ENCODE results near the gene PLA2G2C. TPM values are rescaled to one million over a fixed set of nuclear protein-coding genes. Genes with fewer than 3 reads are reported as not detected.

PLA2G2C gene
- polyA plus RNA-seq, 1 donor: 0.06 TPM

- DNase-seq: no peak
- Histone ChIP-seq H3K9me3 (ENCODE audit: control insufficient read depth, low read depth, low read length) (no peaks in the 10 kb centered on the region), H3K4me3 (ENCODE audit: low read length) (no peak overlapping the region), H3K4me1 (ENCODE audit: control insufficient read depth, insufficient read depth, low read length) (peaks cover 14% of the 10 kb centered on the region), H3K36me3 (ENCODE audit: control insufficient read depth, insufficient read depth, low read length) (no peaks in the 10 kb centered on the region), H3K27ac (ENCODE audit: low read length) (no peak overlapping the region), H3K27me3 (ENCODE audit: control insufficient read depth, insufficient read depth, low read length) (no peaks in the 10 kb centered on the region)
- no CpG with 5 or more reads among the region's 13 CpGs for WGBS (ENCODE audit: insufficient coverage, low lambda C conversion rate)
These were observed 38.3 kb downstream of the PLA2G2C start for GRCh38 chr1:20147846-20148570.

GRCh38 chr1:20143734-20144565 lies 42.4 kb downstream of the PLA2G2C start:
- Histone ChIP-seq H3K27ac (ENCODE audit: low read length) (no peak overlapping the region), H3K4me1 (ENCODE audit: control insufficient read depth, insufficient read depth, low read length) (peaks cover 9% of the 10 kb centered on the region), H3K36me3 (ENCODE audit: control insufficient read depth, insufficient read depth, low read length) (no peaks in the 10 kb centered on the region), H3K27me3 (ENCODE audit: control insufficient read depth, insufficient read depth, low read length) (no peaks in the 10 kb centered on the region), H3K4me3 (ENCODE audit: low read length) (no peak overlapping the region), H3K9me3 (ENCODE audit: control insufficient read depth, low read depth, low read length) (no peaks in the 10 kb centered on the region)
- no CpG with 5 or more reads among the region's 13 CpGs for WGBS (ENCODE audit: insufficient coverage, low lambda C conversion rate)
- DNase-seq: peak in 1 of 2 donors; percentile 43

GRCh38 chr1:20143318-20143717 lies 43.0 kb downstream of the PLA2G2C start:
- H3K36me3 ChIP-seq (ENCODE audit: control insufficient read depth, insufficient read depth, low read length): no peaks in the 10 kb centered on the region
- no peak overlapping the region for H3K27ac ChIP-seq (ENCODE audit: low read length)
- no peaks in the 10 kb centered on the region for H3K27me3 ChIP-seq (ENCODE audit: control insufficient read depth, insufficient read depth, low read length)
- no peak for DNase-seq
- H3K4me3 ChIP-seq (ENCODE audit: low read length): no peak overlapping the region
- WGBS (ENCODE audit: insufficient coverage, low lambda C conversion rate): no CpG with 5 or more reads among the region's 8 CpGs
- H3K9me3 ChIP-seq (ENCODE audit: control insufficient read depth, low read depth, low read length): no peaks in the 10 kb centered on the region
- peaks cover 9% of the 10 kb centered on the region for H3K4me1 ChIP-seq (ENCODE audit: control insufficient read depth, insufficient read depth, low read length)

GRCh38 chr1:20142001-20142710 lies 44.2 kb downstream of the PLA2G2C start:
- no peak overlapping the region for H3K4me3 ChIP-seq (ENCODE audit: low read length)
- WGBS (ENCODE audit: insufficient coverage, low lambda C conversion rate): no CpG with 5 or more reads among the region's 13 CpGs
- no peaks in the 10 kb centered on the region for H3K9me3 ChIP-seq (ENCODE audit: control insufficient read depth, low read depth, low read length)
- no peaks in the 10 kb centered on the region for H3K27me3 ChIP-seq (ENCODE audit: control insufficient read depth, insufficient read depth, low read length)
- no peaks in the 10 kb centered on the region for H3K36me3 ChIP-seq (ENCODE audit: control insufficient read depth, insufficient read depth, low read length)
- peaks cover 5% of the 10 kb centered on the region for H3K4me1 ChIP-seq (ENCODE audit: control insufficient read depth, insufficient read depth, low read length)
- no peak overlapping the region for H3K27ac ChIP-seq (ENCODE audit: low read length)
- no peak for DNase-seq

GRCh38 chr1:20141466-20141865 lies 44.9 kb downstream of the PLA2G2C start:
- Histone ChIP-seq H3K9me3 (ENCODE audit: control insufficient read depth, low read depth, low read length) (no peaks in the 10 kb centered on the region), H3K27ac (ENCODE audit: low read length) (no peak overlapping the region), H3K36me3 (ENCODE audit: control insufficient read depth, insufficient read depth, low read length) (no peaks in the 10 kb centered on the region), H3K4me3 (ENCODE audit: low read length) (no peak overlapping the region), H3K4me1 (ENCODE audit: control insufficient read depth, insufficient read depth, low read length) (peaks cover 5% of the 10 kb centered on the region), H3K27me3 (ENCODE audit: control insufficient read depth, insufficient read depth, low read length) (no peaks in the 10 kb centered on the region)
- DNase-seq: no peak
- no CpG with 5 or more reads among the region's 7 CpGs for WGBS (ENCODE audit: insufficient coverage, low lambda C conversion rate)

- H3K27me3 ChIP-seq (ENCODE audit: control insufficient read depth, insufficient read depth, low read length): no peaks in the 10 kb centered on the region
- WGBS (ENCODE audit: insufficient coverage, low lambda C conversion rate): no CpG with 5 or more reads among the region's 9 CpGs
- no peak for DNase-seq
These were observed 45.3 kb downstream of the PLA2G2C start for GRCh38 chr1:20141001-20141400.

GRCh38 chr1:20139776-20140612 lies 46.3 kb downstream of the PLA2G2C start:
- H3K4me3 ChIP-seq (ENCODE audit: low read length): no peak overlapping the region
- H3K4me1 ChIP-seq (ENCODE audit: control insufficient read depth, insufficient read depth, low read length): peaks cover 5% of the 10 kb centered on the region
- no peaks in the 10 kb centered on the region for H3K36me3 ChIP-seq (ENCODE audit: control insufficient read depth, insufficient read depth, low read length)
- no peak for DNase-seq
- WGBS (ENCODE audit: insufficient coverage, low lambda C conversion rate): no CpG with 5 or more reads among the region's 13 CpGs
- H3K27ac ChIP-seq (ENCODE audit: low read length): no peak overlapping the region
- H3K9me3 ChIP-seq (ENCODE audit: control insufficient read depth, low read depth, low read length): no peaks in the 10 kb centered on the region
- no peaks in the 10 kb centered on the region for H3K27me3 ChIP-seq (ENCODE audit: control insufficient read depth, insufficient read depth, low read length)

More at GRCh38 chr1:20141001-20141400, 45.3 kb downstream of the PLA2G2C start:
- peaks cover 5% of the 10 kb centered on the region for H3K4me1 ChIP-seq (ENCODE audit: control insufficient read depth, insufficient read depth, low read length)
- no peaks in the 10 kb centered on the region for H3K9me3 ChIP-seq (ENCODE audit: control insufficient read depth, low read depth, low read length)
- no peak overlapping the region for H3K4me3 ChIP-seq (ENCODE audit: low read length)
- no peaks in the 10 kb centered on the region for H3K36me3 ChIP-seq (ENCODE audit: control insufficient read depth, insufficient read depth, low read length)
- H3K27ac ChIP-seq (ENCODE audit: low read length): no peak overlapping the region

GRCh38 chr1:20138961-20139550 lies 47.3 kb downstream of the PLA2G2C start, which contains the start of gene PLA2G2F:
Gene PLA2G2F (plus strand): TSS chr1:20139323. CDS start chr1:20139428, 105 bp downstream.
- WGBS (ENCODE audit: insufficient coverage, low lambda C conversion rate): 100% methylated on average over 1 of the region's 9 CpGs
- no peak for DNase-seq
- no peak within 1 kb of the TSS for H3K27ac ChIP-seq (ENCODE audit: low read length)

GRCh38 chr1:20138346-20138745 lies 48.0 kb downstream of the PLA2G2C start:
- no peaks in the 10 kb centered on the region for H3K36me3 ChIP-seq (ENCODE audit: control insufficient read depth, insufficient read depth, low read length)
- no peaks in the 10 kb centered on the region for H3K4me1 ChIP-seq (ENCODE audit: control insufficient read depth, insufficient read depth, low read length)
- no peaks in the 10 kb centered on the region for H3K27me3 ChIP-seq (ENCODE audit: control insufficient read depth, insufficient read depth, low read length)
- H3K4me3 ChIP-seq (ENCODE audit: low read length): no peak overlapping the region
- no peaks in the 10 kb centered on the region for H3K9me3 ChIP-seq (ENCODE audit: control insufficient read depth, low read depth, low read length)
- no peak for DNase-seq
- no CpG with 5 or more reads among the region's 6 CpGs for WGBS (ENCODE audit: insufficient coverage, low lambda C conversion rate)
- H3K27ac ChIP-seq (ENCODE audit: low read length): no peak overlapping the region

More at GRCh38 chr1:20138961-20139550, 47.3 kb downstream of the PLA2G2C start, which contains the start of gene PLA2G2F:
- Histone ChIP-seq H3K27me3 (ENCODE audit: control insufficient read depth, insufficient read depth, low read length) (no peaks in the 10 kb centered on the region), H3K4me1 (ENCODE audit: control insufficient read depth, insufficient read depth, low read length) (peaks cover under 1% of the 10 kb centered on the region), H3K4me3 (ENCODE audit: low read length) (no peak within 1 kb of the TSS), H3K36me3 (ENCODE audit: control insufficient read depth, insufficient read depth, low read length) (no peaks in the 10 kb centered on the region), H3K9me3 (ENCODE audit: control insufficient read depth, low read depth, low read length) (no peaks in the 10 kb centered on the region)

Measured in large intestine (tissue), 3 donors.